CD4-positive, alpha-beta T cell treated with Interleukin-4 for 1 hour (primary cell): Measurements from ENCODE around the gene PHF13.
A peak's percentile ranks its signal among the peaks of the same experiment; 100 is the strongest.

Experiments
- DNase-seq, 2 donors: peaks; one replicate each; pipeline ENCODE4 v3.0.0-alpha.2; 2020 to 2022

PHF13 gene

DNA sequence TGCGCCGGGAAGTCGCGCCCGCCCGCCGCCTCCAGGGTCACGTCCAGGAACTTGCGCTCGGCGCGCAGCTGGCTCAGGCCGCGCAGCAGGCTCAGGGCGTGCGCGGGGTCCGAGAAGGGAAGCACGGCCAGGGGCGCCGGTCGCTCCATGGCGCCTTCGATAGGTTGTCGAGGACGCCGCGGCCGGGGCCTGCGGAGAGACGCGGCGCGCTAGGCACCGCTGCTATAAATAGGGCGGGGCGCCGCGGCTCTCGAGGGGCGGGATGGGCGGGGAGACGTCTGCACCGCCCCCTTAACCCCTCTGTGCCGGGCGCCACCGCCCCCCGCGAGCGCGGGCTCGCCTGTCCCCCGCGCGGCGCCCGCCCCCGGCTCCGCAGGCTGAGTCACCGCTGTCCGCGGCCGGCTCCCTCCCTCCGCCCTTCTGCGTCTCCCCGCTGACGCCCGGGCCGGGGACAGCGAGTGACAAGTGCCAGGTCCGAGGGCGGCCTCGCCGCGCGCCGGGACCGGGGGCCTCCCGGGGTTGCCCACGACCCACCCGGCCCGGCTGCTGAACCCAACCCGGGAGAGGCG lies 10.8 kb upstream of the PHF13 start, which contains the start of gene KLHL21:
TSS of gene KLHL21 (minus strand) at position 201 of the 569 bp plus-strand sequence. CDS start at position 149, 52 bp downstream.
- peak; percentile 85 to 86 for DNase-seq

DNA sequence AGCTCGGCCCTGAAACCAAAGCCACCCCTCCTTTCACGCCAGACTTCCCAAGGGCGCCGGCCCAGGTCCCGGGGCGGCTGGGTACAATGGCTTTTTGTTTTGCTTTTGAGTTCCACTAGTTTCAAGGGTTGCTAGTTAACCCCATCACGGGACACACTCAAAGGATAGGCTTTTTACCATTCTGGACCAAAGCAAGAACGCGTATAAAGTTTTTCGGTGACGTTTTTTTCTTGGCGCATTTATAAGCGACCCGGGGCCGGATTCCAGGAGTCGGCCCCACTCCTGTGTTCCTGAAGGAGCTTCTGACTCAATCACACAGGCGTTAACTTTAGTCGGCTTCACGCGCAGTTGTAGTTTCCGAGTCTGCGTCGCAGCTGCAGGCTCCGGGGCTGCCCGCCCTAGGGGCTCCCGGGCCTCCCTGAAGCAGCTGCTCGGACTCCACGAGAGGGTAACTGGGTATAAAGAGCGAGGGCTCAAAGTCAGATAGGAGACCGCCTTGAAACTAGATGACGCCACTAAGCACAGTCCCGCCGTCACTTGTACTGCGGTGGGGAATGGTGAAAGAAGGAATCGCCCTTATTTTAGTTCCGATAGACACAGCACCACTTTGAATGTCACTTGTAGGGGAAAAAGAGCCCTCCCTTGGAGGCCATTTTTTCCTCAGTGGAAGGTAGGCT lies 10.2 kb upstream of the PHF13 start:
- DNase-seq: peak; percentile 69 to 70

DNA sequence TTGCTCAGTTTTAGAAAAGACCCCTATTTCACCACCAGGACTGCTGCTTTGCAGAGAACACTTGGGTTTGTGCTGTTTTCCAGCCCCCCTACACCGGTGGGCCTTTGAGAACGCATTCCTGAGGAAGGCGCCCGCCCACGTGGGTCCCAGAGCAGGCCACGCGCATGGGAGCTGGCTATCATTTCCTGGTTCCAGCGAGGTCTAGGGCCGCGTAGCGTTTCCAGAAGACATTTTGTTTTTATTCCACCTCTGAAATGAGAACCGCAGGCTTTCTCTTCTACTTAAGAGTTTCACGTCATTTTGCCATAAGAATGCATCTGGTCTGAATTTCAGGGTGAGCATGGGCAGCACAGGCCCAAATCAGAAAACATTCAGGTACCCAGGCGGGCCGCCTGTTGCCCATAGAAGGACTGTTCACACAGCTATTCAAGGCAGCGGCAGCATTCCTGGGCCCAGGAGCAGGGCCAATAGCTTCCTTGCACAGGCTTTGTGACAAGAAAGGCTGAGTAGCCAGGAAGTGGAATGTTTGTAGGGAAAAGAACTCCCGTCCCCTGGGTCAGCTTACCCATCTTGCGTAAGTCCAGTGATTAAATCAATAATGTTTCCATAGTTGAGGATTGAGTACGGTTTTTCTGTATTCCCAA lies 9.5 kb upstream of the PHF13 start:
- DNase-seq: no peak

DNA sequence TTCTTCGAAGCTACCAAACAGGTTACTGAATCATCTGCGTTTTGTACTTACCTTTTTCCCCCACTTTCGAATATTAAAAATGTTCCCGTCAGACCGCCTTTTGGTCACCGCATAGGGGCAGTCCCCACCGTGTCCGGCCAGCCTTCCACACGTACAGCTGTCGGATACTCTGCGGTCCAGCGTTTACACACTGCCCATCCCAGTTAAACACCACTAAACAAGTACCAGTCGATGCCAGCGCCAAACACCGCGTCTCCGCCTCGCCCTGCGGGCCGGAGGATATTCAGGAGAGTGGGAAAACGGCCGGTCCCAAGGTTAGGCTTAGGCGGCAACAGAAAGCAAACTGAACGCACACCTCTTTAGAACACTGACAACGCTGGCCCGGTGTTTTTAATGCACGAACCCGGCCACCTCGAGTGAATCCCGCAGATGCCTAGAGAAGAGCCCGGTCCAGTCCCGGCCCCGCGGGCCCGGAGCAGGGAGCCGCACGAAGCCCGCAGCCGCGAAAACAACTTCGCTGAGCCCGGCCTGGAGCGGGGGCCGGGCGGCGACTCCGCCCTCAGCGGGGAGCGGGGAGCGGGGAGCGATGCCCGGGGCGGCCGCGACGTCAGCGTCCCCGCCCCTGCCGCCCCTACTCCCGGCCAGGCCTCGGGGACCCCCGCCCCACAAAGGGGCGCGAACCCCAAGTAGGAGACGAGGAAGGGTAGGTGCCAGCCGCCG lies 730 bp upstream of the PHF13 start:
- no peak for DNase-seq

DNA sequence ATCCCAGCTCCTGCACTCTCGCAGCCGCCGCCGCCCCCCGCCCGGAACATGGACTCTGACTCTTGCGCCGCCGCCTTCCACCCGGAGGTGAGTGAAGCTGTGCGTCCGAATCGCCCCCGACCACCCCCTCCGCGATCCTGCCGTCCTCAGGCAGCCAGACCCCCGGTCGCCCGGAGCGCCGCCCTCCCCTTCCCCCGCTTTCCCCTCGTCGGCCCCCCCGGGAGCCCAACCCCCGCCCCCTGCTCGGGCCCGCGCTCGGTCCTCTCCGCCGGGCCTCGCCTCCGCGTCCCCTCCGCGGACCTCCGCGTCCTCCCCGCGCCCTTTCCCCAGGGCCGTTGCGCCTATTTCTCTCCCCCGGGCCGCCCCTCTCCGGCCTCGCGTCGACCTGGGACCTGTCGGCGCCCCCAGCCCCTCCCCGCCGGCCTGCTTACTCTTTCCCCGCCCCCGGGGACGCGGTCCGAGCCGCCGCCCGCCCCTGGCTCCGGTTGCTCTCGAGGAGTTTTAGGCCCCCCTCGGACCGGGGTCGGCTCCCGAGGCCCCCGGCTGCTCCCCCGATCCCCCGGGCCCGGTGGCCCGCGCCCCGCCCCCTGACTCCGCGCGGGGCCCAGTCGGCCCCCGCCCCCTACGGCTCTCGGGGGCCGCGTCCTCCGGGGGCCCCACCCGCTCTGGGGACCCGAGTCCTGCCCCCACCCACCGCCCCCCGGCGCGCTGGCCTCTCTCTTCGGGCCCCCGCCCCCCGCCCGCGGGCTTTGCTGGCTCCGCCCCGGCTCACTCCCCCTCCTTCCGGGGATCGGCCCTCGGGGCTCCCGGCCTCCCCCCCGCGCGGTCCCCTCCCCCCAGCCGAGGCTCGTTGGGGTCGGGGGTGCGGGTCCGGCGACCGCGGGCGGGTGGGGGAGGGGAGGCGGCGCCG lies 743 bp downstream of the PHF13 start:
- peak; percentile 30 to 59 for DNase-seq

- no peak for DNase-seq
Measured at GRCh38 chr1:6614929-6615785, 1.6 kb downstream of the PHF13 start.

GRCh38 chr1:6619045-6619444 lies 5.5 kb downstream of the PHF13 start:
- no peak for DNase-seq

DNA sequence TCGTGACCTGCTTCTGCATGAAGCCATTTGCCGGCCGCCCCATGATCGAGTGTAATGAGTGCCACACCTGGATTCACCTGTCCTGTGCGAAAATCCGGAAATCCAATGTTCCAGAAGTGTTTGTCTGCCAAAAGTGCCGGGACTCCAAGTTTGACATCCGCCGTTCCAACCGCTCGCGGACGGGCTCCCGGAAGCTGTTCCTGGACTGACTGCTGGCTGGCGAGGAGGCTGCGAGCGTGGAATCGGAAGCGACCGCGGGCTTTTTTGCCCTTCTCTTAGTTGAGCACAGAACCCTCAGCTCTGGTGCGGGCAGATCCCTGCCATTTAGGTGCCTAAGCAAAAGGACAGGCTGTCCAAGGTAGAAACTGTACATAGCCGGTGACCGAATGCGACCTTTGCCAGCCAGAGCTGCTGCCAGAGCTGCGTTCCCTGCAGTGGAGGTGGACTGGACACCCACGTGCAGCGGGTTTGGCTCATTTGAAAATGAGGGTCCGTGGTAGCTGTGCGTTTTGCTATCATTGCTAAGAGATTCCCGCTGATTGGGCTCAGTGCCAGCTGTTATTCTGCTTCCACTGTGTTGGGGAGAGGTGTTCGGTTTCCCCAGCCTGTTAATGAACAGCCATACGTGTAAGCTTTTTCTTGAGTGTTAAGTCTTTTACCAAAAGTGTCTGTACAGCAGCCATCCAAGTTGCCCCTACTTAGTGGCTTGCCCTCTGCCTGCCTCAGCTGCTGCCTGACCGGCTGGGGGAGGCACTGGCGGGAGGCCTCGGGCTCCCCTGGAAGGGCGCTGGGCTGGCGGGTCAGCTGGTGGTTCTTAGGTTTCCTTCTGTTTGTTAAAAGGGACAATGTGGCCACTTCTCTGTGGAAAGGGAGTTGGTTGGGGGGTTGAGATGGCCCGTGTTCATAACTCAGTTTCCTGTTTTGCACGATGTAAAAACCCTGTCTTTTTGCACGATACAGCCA lies 8.2 kb downstream of the PHF13 start:
- no peak for DNase-seq

- DNase-seq: no peak
Measured at GRCh38 chr1:6622396-6623152, 9.0 kb downstream of the PHF13 start.

DNA sequence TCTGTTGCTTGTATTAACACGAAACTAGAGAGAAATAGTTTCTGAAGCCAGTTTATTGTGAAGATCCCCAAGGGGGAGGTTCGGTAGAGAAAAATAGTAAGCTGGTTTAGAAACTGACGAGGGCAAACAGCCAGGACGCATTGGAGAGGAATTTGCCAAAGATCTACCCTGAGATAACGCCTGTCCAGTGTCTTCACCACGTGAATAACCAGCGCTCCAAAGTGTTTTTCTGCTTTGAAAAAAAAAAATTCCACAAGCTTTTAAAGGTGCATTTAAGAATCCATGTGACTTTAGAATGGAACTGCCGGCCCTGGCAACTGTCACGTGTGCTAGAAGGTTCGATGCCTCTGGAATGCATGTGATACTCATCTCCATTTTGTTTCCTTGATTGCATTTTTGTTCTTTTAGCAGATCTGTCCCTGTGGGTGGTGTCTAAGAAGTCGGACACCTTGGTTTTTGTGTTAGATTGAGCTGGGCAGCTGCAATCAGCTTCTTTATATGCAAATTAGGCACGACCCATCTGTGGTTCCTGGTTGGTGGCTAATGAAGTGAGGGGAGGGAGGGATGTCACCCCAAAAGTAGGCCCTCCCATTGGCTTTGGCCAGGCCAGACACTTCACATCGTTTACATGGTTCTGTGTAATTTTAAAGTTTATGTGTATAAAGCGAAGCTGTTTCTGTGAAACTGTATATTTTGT lies 9.9 kb downstream of the PHF13 start:
- DNase-seq: no peak

- DNase-seq: peak; percentile 88 to 92
Measured at GRCh38 chr1:6624710-6625583, 11.4 kb downstream of the PHF13 start, which contains the start of gene THAP3. TSS of gene THAP3 (plus strand) at chr1:6624868. CDS start at chr1:6625219, 351 bp downstream.

DNA sequence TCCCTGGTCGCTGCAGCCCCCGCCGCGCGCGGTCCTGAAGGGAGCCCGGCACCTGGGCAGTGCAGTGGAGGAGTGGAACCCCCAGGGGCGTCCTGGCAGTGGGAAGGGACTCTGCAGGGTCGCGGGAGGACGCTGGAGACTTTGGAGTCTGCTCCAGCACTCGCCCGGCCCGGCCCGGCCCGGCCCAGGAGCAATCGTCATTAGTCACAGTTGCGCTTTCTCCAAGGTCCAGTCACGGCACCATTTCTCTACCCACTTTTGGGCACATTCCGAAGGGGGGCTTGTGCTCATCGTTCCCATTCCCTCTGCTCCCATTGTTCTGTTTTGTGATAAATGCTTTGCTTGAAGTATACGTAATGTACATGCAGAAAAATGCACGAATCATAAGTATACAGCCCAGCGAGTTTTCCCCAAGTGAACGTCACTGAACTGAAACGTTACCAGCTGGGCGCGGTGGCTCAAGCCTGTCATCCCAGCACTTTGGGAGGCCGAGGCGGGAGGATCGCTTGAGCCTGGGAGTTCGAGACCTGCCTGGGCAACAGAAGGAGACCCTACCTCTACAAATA lies 12.1 kb downstream of the PHF13 start:
- no peak for DNase-seq

DNA sequence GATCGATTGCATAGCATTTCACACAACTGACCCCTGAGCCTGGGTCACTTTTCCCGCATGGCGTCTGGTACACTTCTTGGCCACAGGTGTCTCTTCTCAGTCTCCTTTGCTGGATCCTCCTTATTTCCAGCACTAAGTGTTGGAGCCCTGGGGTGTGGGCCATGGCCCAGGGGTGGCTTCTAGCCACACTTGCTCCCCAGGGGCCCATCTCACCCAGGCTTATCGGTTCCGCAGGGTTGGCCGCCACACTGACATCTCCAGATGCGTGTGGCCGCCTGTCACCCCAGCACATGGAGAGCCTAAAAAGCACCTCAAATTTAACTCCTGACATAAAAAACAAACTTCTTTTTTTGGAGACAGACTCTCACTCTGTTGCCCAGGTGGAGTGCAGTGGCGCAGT lies 13.5 kb downstream of the PHF13 start:
- DNase-seq: no peak

DNA sequence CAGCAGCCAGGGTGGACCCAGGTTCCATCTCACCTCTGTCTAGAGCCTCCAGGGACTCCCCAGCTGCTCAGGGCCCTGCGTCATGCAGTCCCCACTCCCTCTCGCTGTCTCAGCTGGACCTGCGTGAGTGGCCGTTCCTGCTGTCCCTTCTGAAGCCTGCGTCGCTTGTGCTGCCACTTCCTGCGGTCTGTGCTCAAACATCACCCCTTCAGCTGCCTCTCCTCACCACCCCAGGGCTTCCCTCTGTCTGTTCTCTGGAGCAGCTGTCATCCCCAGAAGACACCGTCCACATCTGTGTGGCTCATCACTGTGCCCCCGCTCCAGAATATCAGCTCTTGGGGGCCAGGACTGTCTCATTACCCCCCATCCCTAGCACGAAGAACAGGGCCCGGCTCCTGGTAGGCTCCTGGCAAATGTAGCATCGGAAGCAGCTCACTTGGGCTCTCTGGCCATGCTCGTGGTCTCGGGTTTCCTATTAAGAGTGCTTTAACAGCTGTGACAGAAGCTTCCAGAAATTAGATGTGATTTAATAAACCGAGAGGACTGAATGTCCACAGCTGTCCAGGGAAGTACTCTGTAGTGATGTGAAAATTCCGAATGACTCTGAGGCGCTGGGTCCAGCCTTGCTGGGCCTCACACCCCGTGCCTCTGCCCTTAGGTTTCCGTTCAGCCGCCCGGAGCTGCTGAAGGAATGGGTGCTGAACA lies 14.5 kb downstream of the PHF13 start:
- DNase-seq: no peak

DNA sequence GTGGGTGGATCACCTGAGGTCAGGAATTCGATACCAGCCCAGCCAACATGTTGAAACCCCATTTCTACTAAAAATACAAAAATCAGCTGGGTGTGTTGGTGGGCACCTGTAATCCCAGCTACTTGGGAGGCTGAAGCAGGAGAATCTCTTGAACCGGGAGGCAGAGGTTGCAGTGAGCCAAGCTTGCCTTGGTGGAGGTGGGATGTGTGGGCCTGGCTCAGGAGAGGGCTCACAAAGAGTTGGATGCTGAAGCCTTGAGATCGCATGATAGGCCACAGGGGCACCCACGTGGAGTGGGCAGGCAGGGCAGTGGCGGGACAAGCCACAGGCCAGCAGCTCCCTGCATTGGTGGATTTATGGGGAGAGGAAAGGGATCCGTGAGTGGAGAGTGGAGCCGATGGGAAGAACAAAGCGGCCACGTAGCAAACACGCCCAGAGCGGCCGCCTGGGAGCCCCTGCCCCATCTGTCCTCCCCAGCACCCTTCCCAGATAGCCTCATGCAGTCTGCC lies 15.5 kb downstream of the PHF13 start:
- no peak for DNase-seq

DNA sequence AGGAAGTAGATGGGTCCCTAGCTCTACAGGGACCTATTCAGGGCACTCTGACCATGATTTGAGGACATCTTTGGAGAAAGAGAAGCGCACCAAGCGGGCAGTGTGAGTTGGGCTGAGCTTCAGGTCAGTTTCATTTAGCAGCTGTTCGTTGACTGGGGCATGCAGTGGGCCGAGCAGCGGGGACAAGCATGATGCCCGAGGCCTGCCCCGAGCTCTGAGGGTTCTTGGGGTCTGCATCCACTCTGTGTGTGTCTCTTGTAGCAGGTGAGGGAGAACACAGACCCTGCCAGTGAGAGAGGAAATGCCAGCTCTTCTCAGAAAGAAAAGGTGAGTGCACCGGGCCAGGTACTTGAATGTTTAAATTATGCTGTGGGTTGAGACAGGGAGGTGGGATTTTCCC lies 16.5 kb downstream of the PHF13 start:
- DNase-seq: no peak
